ENCODE results near the gene HOXA10.

HOXA10 gene

DNA sequence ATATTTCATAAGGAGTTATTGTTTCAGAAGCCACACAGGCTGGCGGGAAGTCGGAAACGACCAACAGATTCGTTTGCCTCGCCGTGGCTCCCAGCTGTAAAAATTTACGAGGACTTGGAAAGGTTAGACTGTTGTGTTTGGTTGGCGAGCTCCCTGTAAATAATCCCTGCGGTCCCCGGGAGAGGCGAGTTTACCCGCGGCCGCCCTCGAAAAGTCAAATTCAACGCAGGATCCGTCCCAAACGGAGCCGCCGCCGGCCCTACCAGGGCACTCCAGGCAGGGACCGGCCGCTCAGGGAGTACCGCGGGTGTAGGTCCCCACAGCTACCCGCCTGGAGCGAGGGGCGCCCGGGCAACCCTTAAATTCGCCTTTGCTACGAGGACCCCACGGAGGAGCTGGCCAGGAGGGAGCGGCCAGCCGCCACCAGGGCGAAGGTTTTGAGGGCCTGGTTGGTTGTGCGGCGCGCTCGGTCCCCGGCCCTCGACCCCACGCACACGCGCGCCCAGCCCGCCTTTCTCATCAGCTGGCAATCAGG is 8.1 kb downstream of the HOXA10 start:
- no peak for DNase-seq (ENCODE audit: low spot score)

- no peak for DNase-seq (ENCODE audit: low spot score)
These were observed 8.8 kb downstream of the HOXA10 start, which contains the start of gene HOXA9 for GRCh38 chr7:27165089-27165995. TSS of gene HOXA9 (minus strand) at chr7:27165537. CDS start at chr7:27165457, 80 bp downstream.

DNA sequence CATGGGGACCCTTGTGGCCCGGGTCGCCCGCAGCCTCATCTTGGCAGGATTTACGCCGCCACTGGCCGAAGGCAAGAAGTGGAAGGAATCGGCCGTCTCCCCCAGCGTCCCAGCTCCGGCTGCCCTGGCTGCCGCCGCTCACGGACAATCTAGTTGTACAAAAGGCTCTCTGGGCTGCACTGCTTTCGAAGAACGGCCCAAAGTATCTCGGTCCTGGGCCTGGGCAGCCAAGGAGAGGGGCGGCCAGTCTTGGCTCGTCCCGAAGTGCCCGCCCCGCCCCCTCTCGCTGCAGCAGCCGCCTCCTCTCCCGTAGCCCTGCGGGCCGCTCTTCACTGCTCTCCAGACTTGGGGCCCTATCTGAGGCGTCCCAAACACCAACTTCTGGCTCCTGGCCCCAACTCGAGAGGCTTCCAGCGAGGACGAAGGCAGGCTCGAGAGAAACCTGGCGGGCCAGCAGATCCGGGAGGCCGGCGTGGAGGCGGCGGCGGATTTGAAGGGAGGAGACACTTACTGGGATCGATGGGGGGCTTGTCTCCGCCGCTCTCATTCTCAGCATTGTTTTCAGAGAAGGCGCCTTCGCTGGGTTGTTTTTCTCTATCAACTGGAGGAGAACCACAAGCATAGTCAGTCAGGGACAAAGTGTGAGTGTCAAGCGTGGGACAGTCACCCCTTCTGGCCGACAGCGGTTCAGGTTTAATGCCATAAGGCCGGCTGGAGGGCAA is 9.6 kb downstream of the HOXA10 start:
- no peak for DNase-seq (ENCODE audit: low spot score)

DNA sequence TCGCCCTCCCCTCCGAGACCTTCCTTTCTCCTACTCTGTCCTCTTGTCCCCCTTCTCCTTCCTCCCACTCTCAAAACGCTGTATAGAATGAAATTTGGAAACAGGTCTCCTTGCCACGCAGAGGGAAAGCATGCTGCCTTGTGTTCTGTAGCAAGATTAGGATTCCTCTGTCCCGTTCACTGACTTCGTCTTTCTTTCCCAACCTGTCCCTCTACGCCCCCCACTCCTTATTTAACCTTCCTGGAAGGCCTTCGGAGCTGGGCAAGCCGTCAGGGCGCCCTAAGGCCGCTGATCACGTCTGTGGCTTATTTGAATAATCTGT is 10.1 kb downstream of the HOXA10 start:
- no peak for DNase-seq (ENCODE audit: low spot score)

GRCh38 chr7:27163288-27164044 is 10.7 kb downstream of the HOXA10 start:
- no peak for DNase-seq (ENCODE audit: low spot score)

DNA sequence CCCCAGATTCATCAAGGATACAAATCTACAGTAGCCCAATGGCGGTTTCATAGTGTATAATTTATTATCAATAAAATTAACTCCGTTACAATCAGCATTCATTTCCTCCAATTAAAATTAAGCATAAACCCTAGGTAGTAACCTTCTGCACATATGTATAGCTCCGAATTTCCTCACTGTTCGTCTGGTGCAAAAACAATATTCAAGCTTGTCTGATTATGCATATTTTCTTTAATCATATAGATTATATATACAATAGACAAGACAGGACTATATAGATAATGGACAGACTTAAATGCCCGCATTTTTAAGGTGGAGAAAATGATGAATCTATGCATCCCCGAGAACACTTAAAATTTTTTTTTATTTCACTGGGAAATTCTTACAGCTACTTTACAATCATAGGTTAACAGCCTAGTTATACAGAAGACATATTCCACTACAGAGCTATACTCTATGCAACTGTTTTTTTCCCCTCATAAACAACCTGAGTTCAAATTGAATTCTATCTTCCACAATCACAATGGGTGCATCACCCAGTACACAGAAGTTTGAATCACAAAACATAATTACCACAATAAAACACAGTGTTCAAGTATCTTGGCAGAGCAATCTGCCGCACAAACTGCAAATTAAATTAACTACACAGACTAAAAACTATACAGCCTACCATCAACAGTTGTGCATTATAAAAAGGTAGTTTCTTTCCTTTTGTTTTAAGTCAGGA is 11.4 kb downstream of the HOXA10 start:
- no peak for DNase-seq (ENCODE audit: low spot score)

DNA sequence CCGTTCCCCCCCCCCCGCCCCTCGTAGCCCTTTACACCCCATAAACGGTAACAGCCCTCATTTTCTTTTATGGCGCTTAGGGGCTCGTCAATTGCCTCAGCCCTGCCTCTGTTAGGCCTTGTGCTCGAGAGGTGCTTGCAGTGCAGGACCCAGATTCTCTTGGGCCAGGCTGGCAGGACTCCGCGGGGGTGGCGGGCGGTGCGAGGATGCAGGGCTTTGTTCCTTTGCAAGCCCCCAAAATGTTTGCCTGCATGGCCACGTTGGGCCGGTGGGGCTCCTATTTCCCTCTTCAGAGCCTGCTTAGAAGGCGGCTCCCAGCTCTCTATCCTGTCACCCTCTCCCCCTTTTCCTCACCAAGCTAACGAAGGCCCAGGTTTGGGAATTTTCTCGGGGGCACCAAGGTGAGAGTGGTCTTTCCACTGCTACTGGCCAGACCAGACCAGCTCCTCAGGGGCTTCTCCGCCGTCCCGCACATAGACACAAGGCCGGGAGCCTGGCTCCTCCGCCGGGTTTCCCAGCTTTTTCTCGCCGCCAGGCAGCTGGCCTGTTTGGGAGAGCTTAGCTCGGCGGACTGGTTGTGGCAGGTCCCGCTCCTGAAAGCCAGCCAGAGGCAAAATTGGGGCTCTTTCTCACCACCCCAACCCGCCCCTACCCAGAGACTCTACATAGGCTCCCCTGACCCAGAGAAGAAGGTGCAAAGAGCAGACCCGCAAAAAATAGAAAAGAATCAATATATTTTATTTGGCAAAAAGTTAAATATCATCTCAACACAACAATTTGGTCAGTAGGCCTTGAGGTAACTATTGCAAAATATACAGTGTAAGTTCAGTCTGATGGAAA is 12.2 kb downstream of the HOXA10 start:
- no peak for DNase-seq (ENCODE audit: low spot score)

- no peak for DNase-seq (ENCODE audit: low spot score)
These were observed 12.9 kb downstream of the HOXA10 start for GRCh38 chr7:27161214-27161720.

GRCh38 chr7:27160546-27161213 is 13.4 kb downstream of the HOXA10 start:
- DNase-seq (ENCODE audit: low spot score): peak; percentile 88

DNA sequence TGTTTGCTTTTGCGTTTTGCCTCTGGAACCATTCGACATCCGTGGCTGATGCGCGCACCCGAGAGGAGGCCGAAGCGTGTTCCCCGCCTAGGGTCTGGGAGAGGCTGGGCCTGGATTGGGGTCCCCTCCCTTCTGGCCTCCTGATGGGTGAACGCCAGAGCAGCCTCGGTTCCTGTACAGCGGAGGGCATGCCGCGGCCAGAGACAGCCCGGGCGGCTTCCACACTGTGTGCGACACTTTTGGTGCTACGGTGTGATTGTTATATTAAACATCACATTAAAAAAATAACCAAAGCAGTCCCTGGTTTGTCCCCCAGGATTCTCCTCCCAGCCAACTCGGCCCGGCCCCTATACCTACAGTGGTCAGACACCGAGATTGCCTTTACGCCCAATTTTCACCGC is 14.0 kb downstream of the HOXA10 start:
- no peak for DNase-seq (ENCODE audit: low spot score)

- no peak for DNase-seq (ENCODE audit: low spot score)
These were observed 14.6 kb downstream of the HOXA10 start for GRCh38 chr7:27159266-27160144.

DNA sequence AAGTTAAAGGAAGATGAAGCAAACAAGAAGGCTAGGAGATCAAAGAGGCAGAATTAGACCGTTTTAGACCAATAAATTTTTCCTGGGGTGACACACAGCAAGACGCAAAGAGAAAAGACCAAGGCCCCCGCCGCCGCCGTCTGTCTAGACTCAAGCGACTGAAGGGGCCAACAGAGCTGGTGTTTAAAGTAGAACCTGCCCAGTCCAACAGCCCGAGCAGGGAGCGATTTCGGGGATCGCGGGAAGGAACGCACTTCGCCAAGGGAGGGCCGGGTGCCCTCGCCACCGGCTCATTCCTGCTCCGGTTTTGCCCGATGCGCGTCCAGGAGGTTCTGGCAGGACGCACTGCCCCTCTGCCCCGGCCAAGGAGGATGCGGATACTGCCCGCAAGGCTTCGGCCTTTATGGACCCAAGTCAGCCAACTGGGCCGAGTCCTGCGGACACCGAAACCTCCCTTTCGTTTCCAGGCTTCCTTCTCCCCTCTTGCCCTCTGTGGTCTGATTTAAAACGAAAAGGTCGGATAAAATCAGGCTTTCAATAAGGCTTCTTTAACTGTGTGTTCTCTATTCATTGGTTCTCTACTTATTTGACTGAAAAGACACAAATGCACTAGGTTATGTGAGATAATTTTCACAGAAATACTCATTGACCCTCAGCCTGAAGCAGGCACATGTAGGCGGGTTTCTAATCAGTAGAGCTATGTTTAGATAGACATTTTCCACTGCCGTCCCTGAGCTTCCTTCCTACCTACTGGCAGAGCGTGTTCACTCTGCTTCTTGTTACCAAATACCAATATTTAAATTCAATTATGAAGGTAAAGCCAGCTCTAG is 15.5 kb downstream of the HOXA10 start:
- no peak for DNase-seq (ENCODE audit: low spot score)

- no peak for DNase-seq (ENCODE audit: low spot score)
These were observed 16.3 kb downstream of the HOXA10 start for GRCh38 chr7:27157702-27158431.

DNA sequence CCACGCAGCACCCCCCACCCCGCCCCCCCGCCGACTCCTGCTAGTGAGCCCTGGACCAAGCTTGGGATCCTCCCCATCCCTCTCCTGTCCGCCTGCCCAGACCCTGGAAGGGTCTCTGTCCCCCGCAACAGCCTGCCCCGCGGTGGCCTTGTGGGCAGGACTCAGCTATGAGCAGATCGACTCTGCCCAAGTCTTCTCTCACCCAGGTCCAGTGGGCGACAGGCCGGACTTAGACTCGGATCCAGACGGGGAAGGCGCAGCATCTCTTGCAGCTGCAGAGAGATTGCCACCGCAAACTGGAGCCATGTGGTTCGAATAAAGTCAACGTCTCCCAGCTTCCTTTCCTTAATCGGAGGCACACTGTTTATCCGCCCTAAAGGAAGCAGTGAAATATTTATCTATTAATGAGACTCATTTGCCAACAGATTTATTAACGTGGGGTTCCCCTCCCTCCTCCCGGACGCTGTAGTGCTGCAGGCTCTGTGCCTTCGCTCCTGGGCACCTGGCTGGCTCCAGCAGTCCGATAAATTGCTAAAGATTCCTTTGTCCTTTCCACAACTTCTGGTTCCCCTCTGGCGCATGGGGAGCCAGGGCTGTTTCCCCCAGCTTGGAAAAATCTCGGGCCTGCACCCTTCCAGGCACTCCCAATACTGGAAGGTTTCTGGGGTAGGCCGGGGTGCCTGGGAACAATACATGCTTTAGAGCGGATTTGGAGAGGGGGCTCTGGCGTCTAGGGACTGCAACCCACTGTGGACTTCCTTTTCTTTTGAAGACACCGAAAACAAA is 17.0 kb downstream of the HOXA10 start:
- DNase-seq (ENCODE audit: low spot score): no peak

GRCh38 chr7:27156508-27156898 is 17.6 kb downstream of the HOXA10 start, which contains the start of gene HOXA7:
TSS of gene HOXA7 (minus strand) at chr7:27156675. CDS start at chr7:27156545, 130 bp downstream.
- DNase-seq (ENCODE audit: low spot score): peak; percentile 77

DNA sequence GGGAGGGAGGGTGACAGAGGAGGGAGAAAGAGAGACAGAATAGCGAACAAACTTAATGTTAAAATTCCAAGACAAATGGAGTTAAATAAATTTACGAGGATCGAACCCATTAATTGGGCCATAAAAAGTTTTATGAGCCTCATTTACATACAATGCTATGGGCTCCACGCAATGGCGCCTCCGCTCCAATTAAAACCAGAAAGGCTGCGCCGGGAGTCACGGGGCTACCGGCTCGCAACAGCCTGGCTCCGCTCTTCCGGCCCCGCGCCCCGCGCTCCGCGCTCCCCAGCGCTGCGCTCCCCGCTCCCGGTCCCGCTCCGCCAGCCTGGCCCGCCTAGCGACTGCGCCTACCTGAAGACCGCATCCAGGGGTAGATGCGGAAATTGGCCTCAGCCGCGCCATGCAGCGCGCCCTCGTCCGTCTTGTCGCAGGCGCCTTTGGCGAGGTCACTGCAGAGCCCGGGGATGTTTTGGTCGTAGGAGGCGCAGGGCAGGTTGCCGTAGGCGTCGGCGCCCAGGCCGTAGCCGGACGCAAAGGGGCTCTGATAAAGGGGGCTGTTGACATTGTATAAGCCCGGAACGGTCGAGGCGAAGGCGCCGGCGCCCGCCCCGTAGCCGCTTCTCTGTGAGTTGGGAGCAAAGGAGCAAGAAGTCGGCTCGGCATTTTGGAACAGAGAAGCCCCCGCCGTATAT is 18.2 kb downstream of the HOXA10 start:
- no peak for DNase-seq (ENCODE audit: low spot score)

Data from iPS-NIHi11 (cell line).